WI38 (cell line): ENCODE measurements around the gene SLC35B2.

Experiments
- H3K4me3 ChIP-seq: 2 replicates; pipeline ENCODE4 v1.5.1; 2011; ENCODE audit warnings: low read depth, mild to moderate bottlenecking, control low read depth, low read length
- CTCF ChIP-seq: IDR thresholded peaks from 2 replicates; pipeline ENCODE4 v1.5.1; 2012; ENCODE audit warnings: low read depth, mild to moderate bottlenecking, control low read depth, low read length

SLC35B2 gene

GRCh38 chr6:44267252-44267651, 9.9 kb upstream of the SLC35B2 start:
- TF ChIP-seq CTCF, result no peak
- no peak overlapping the region for H3K4me3 ChIP-seq

- TF ChIP-seq CTCF, result no peak
- no peak overlapping the region for H3K4me3 ChIP-seq
Observed at GRCh38 chr6:44266347-44266746, 9.0 kb upstream of the SLC35B2 start.

GRCh38 chr6:44265722-44266233, 8.4 kb upstream of the SLC35B2 start:
- H3K4me3 ChIP-seq, result no peak overlapping the region; the same call in 1 of the 2 replicates
- TF ChIP-seq CTCF, result no peak

- TF ChIP-seq CTCF, result no peak
- peak within 1 kb of the TSS; percentile 74 for H3K4me3 ChIP-seq
Observed at GRCh38 chr6:44265007-44265721, 7.8 kb upstream of the SLC35B2 start, which contains the start of gene NFKBIE. Gene NFKBIE (minus strand): TSS chr6:44265551. CDS start chr6:44265346, 205 bp downstream.

GRCh38 chr6:44264154-44265006, 7.1 kb upstream of the SLC35B2 start:
- peak; percentile 10; the same call in 1 of the 2 replicates for TF ChIP-seq CTCF
- H3K4me3 ChIP-seq, result peak overlapping the region; percentile 74

GRCh38 chr6:44263354-44264100, 6.2 kb upstream of the SLC35B2 start:
- peak overlapping the region; percentile 74 for H3K4me3 ChIP-seq
- TF ChIP-seq CTCF, result no peak
